Activated CD8-positive, alpha-beta memory T cell treated with anti-CD3 and anti-CD28 coated beads, Interleukin-2, amount 10 ng/mL, durations not matched to agents 7 days and 5 days (primary cell): ENCODE results near the gene PANK4. TPM values are rescaled to one million over a fixed set of nuclear protein-coding genes. Genes with fewer than 3 reads are reported as not detected.

Source experiments
- ATAC-seq: fragments of 150-1000 bp; cut with Tn5 transposase; one replicate; pipeline ENCODE4 v1.10.0; 2021; ENCODE audit warnings: moderate library complexity
- CTCF ChIA-PET: fragments of 350-600 bp; sonication (Branson Sonifier 250); formaldehyde crosslinking; loops from one replicate; lab custom pipeline; 2021; ENCODE audit warnings: antibody characterized with exemption; lab: Charles Lee
- DNase-seq: peaks from one replicate; pipeline ENCODE4 v3.0.0-alpha.2; 2020
- H3K27ac Mint-ChIP-seq: one replicate; pipeline ENCODE4 v1.8.0; 2021; ENCODE audit warnings: mild to moderate bottlenecking, mixed read lengths
- H3K27me3 Mint-ChIP-seq: one replicate; pipeline ENCODE4 v1.8.0; 2021; ENCODE audit warnings: mixed read lengths
- H3K36me3 Mint-ChIP-seq: one replicate; pipeline ENCODE4 v1.8.0; 2021; ENCODE audit warnings: mild to moderate bottlenecking, mixed read lengths
- H3K4me1 Mint-ChIP-seq: one replicate; pipeline ENCODE4 v1.8.0; 2021; ENCODE audit warnings: mixed read lengths
- H3K4me3 Mint-ChIP-seq: one replicate; pipeline ENCODE4 v1.8.0; 2021; ENCODE audit warnings: mild to moderate bottlenecking, moderate library complexity, mixed read lengths
- H3K9me3 Mint-ChIP-seq: one replicate; pipeline ENCODE4 v1.8.0; 2022; ENCODE audit warnings: low read depth, mixed read lengths
- total RNA-seq, 2 experiments: library from RNA; stranded (reverse); gene quantifications; one replicate each; pipeline ENCODE4 v1.2.3, GENCODE V29; 2021

PANK4 gene
- total RNA-seq, 2 experiments from 2014 or later, result 72.2 to 91.2 TPM

DNA sequence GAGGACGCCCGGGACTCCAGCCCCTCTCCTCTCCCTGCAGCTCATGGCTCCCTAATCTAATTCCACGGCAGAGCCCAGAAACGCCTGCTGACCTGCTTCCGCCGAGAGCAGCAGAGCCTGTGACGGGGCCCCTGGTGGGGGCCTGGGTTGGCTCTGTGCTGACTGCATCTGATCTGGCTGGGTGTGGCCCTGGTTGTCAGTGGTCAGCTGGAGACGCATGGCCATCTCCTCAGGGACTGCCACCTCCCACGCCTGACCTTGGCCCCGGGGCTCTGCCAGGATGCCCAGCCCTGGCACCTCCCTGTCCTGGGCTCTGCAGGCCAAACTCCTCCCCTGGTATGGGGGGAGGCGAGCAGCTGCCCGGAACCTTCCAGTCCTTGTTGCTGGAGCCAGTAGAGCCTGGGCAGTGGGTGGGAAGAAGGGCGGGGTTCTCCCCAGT, 51.4 kb downstream of the PANK4 start:
- Mint-ChIP-seq H3K4me3 (no peak overlapping the region), H3K27me3 (no peaks in the 10 kb centered on the region), H3K4me1 (no peaks in the 10 kb centered on the region), H3K9me3 (no peaks in the 10 kb centered on the region), H3K36me3 (no peaks in the 10 kb centered on the region), H3K27ac (no peak overlapping the region)
- ATAC-seq (no peak), DNase-seq (no peak)
- CTCF ChIA-PET, result no interaction called here

DNA sequence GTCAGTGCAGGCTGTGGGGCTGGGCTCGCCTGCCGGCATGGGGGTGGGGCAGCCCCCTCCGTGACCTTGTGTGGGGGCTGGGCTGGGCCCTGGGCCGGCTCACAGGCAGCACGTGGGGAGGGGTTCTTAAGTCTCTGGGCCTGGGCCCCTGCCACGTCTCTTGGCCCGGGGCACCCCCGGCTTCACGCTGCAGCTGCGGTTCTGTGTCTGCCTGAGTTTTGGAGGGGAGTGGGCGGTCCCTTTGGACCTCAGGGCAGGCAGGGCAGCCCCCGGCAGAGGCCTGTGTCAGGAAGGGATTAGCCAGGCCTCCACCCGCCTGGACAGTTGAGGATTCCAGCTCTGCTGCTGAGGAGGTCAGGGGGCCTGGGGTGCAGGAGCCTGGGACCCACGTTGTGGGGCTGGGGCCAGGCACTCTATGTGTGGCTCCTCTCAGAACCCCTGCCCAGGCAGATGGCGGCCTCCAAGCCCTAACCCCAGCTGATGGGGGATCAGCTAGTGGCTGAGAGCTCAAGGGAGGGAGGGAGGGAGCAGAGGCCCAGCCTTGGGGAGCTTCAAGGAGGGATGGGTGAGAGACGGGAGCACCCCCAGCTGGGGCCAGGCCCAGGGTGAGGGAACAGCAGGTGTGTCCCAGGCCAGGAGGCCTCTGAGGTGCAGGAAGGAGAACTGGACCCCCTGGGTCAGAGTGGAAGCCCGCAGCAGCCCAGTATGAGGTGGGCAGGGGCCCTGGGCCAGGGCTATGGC, 52.1 kb downstream of the PANK4 start:
- Mint-ChIP-seq H3K27ac (no peak overlapping the region), H3K36me3 (no peaks in the 10 kb centered on the region), H3K4me3 (no peak overlapping the region), H3K9me3 (no peaks in the 10 kb centered on the region), H3K4me1 (no peaks in the 10 kb centered on the region), H3K27me3 (no peaks in the 10 kb centered on the region)
- no peak for ATAC-seq
- DNase-seq, result no peak
- CTCF ChIA-PET, result no interaction called here

DNA sequence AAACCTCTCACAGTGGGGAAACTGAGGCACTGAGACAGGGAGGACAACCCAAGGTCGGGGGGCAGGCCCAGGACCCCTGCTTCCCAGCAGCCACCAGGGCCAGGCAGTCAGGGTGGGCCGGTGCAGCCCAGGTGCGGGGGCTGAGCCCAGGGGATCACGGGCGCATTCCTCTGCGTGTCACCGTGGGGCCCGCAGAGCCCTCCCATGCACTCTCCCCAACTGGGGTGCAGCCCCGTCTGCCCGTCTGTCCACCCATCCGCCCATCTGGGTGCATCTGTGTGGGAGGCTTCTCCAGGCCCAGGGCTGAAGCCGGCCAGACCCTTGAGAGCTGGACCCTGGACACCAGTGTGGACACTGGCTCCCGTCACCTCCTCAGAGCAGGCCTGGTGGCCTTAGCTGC, 53.2 kb downstream of the PANK4 start:
- H3K27me3 Mint-ChIP-seq, result no peaks in the 10 kb centered on the region
- H3K4me1 Mint-ChIP-seq, result no peaks in the 10 kb centered on the region
- no peaks in the 10 kb centered on the region for H3K9me3 Mint-ChIP-seq
- H3K36me3 Mint-ChIP-seq, result no peaks in the 10 kb centered on the region
- no peak for ATAC-seq
- no peak for DNase-seq
- H3K27ac Mint-ChIP-seq, result no peak overlapping the region
- no peak overlapping the region for H3K4me3 Mint-ChIP-seq
- CTCF ChIA-PET, result no interaction called here

DNA sequence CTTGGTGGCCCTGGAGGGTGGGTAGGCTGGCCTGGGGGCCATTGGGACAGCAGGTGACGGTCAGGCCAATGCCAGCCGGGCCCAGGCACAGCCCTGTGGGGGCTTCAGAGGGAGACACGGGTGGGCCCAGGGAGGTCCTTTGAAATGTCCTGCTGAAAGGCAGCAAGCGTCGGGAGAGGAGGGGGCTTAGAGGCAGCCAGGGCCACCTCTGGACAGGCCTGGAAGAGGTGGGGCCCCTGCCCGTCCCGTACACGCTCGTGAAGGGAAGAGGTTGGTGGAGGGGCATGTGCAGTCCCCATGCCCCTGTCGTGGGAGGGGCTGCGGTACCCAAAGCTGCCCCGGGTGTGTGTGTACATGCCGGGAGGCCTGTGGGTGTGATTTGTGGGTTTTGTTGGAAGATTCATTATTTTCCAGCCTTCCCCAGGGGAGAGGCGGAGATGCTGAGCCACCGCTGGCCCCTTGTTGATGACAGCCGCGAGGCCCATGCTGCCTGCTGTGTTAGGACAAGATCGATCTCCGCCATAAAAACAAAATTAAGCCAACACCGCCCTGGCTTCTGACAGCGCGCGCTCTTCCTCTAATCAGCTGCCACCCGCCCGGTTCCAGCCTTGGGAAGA, 53.7 kb downstream of the PANK4 start:
- CTCF ChIA-PET, result no interaction called here
- no peak overlapping the region for H3K4me3 Mint-ChIP-seq
- DNase-seq (no peak), ATAC-seq (no peak)
- no peaks in the 10 kb centered on the region for H3K36me3 Mint-ChIP-seq
- H3K27ac Mint-ChIP-seq, result no peak overlapping the region
- no peaks in the 10 kb centered on the region for H3K9me3 Mint-ChIP-seq
- no peaks in the 10 kb centered on the region for H3K4me1 Mint-ChIP-seq
- no peaks in the 10 kb centered on the region for H3K27me3 Mint-ChIP-seq

DNA sequence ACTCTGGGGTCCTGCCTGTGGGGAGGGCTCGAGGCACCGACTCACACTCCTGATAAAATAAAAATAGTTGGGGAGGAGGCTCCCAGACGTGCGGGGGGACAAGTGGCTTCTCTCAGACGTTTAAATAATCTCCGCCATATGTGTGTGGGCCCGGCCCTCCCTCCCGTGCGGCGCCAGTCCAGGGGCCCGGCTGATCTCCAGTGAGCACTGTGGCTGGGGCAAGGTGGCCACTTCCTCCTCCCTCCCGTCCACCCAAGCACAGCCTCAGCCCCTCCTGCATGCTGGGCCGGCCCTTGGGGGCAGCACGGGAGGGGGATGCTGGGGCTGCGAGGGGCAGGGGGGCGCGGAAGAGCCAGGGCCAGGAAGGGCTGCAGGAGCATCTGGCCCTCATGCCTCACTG, 54.3 kb downstream of the PANK4 start:
- Mint-ChIP-seq H3K9me3 (no peaks in the 10 kb centered on the region), H3K27ac (no peak overlapping the region), H3K27me3 (no peaks in the 10 kb centered on the region), H3K36me3 (no peaks in the 10 kb centered on the region), H3K4me1 (no peaks in the 10 kb centered on the region), H3K4me3 (no peak overlapping the region)
- CTCF ChIA-PET, result no interaction called here
- ATAC-seq (no peak), DNase-seq (no peak)

DNA sequence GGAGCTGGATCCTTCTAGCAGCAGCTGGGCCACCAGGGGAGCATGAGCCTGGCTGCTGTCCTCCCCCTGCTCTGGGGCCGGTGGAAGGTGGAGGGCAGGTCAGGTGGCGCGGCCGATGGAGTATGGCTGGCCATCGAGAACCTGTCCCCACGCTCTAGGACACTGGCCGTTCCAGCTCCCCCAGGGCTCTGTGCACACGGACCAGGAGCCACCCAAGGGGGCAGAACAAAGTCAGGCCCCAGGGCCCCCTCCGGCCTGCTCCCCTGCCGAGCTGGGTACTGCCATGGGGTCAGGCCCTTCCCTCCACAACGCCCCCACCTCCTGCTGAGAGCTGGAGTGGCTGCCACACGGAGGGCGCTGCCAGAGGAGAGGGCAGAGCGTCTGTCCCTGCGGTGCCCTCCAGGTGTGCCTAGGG, 54.8 kb downstream of the PANK4 start:
- Mint-ChIP-seq H3K27me3 (no peaks in the 10 kb centered on the region), H3K27ac (no peak overlapping the region), H3K4me1 (no peaks in the 10 kb centered on the region), H3K36me3 (no peaks in the 10 kb centered on the region), H3K9me3 (no peaks in the 10 kb centered on the region), H3K4me3 (no peak overlapping the region)
- CTCF ChIA-PET, result no interaction called here
- no peak for DNase-seq
- no peak for ATAC-seq

DNA sequence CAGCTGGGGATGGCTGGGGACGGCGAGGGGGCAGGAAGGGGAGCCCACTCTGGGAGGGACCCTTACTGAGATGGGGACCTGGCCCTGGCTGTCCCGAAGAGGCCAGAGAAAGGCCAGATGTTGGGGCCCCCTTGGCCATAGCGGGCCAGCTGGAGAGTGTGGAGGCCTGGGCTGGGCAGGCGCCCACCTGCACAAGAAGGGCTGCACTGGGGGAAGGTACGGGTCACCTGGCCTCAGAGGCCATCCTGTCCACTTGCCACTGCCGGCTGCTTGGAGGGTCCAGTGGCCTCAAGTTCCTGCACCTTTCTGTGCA, 55.3 kb downstream of the PANK4 start:
- H3K4me1 Mint-ChIP-seq, result no peaks in the 10 kb centered on the region
- DNase-seq (no peak), ATAC-seq (no peak)
- no peaks in the 10 kb centered on the region for H3K9me3 Mint-ChIP-seq
- no peak overlapping the region for H3K27ac Mint-ChIP-seq
- H3K27me3 Mint-ChIP-seq, result no peaks in the 10 kb centered on the region
- no peak overlapping the region for H3K4me3 Mint-ChIP-seq
- no peaks in the 10 kb centered on the region for H3K36me3 Mint-ChIP-seq
- CTCF ChIA-PET, result interaction anchor here (1.4 kb wide), 1 partner anchor 47 kb away, joined by 3 read pairs; no protein-coding TSS in a partner anchor

DNA sequence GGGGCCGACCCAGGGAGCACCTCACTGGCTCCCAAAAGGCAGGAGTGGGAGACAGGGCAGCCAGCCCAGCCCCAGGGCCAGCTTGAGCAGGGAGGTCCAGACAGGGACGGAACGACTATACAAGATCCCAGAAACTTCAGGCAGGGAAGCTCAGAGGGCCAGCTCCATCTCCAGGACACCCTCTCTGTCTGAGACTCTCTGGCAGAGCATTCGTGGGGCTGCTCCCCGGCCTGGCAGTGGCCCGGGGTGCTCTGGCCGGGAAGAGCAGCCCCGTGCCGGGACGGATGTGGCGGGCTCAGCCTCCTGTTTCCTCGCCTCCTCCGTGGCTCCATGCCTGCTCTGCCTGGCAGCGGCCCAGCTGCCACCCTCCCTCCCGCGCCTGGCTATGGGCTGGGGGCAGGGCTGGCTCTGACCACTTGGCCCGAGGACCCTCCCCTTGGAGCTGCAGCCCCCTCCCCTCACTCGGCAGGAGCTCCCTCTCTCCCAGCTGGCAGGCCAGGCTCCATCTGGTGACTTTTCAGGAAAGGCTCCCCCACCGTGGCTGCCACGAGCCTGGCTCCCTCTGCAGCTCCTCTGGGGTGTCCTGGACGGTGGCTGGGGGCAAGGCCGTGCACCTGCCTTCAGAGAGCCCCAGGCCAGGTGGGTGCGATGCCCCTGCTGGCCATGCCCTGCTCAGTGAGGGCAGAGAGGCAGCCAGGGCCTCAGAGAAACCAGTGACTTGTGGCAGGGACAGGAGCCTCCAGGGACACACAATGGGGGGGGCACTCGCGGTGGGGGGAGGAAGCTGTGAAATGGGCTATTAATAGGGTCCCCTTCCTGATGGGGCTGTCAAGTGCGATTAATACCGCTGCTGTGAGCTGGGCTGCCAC, 55.9 kb downstream of the PANK4 start:
- no peaks in the 10 kb centered on the region for H3K9me3 Mint-ChIP-seq
- H3K27me3 Mint-ChIP-seq, result no peaks in the 10 kb centered on the region
- no peak overlapping the region for H3K27ac Mint-ChIP-seq
- no peak for ATAC-seq
- H3K4me1 Mint-ChIP-seq, result no peaks in the 10 kb centered on the region
- CTCF ChIA-PET, result interaction anchor here (1.4 kb wide), 1 partner anchor 46 kb away, joined by 3 read pairs; no protein-coding TSS in a partner anchor
- H3K36me3 Mint-ChIP-seq, result no peaks in the 10 kb centered on the region
- DNase-seq, result no peak
- no peak overlapping the region for H3K4me3 Mint-ChIP-seq

DNA sequence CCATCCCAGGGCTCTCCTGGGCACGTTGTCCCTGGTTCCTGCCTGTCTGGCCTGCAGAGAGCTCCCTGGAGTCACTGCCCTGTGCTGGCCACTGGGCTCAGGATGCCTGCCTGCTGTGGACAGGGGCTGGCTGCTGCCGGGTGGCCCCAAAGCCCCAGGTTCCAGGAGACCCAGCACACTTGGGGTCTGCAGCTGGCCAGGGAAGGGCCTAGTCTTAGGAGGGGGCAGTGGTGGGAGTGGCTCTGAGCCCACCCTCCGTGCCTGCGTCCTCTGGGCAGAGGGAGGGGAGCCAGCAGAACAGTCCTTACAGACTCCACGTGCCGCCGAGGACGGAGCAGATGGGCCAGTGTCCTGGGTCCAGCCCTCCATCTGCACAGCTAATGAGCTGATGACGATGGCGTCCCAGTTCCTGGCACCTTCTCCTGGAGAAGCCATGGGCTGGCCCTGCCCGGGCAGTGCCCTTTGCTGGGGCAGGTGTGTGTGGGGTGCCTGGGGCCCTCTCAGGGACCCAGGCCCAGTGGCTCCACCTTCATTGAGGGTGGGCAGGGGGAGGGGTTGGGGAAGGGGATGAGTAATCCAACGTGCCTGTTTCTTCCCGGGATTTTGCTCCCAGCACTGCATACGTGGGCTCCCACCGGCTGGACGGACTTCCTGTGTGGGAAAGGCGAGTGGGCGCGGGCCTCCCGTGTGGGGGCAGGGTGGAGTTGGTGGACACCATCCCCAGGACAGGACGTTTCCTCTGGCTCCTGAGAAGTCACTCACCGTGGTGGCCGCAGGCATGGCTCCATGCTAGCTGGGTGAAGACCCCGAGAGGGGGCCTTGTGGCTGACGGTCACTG, 57.1 kb downstream of the PANK4 start:
- no peaks in the 10 kb centered on the region for H3K36me3 Mint-ChIP-seq
- CTCF ChIA-PET, result no interaction called here
- H3K9me3 Mint-ChIP-seq, result no peaks in the 10 kb centered on the region
- H3K27me3 Mint-ChIP-seq, result no peaks in the 10 kb centered on the region
- ATAC-seq (no peak), DNase-seq (no peak)
- H3K27ac Mint-ChIP-seq, result no peak overlapping the region
- no peak overlapping the region for H3K4me3 Mint-ChIP-seq
- H3K4me1 Mint-ChIP-seq, result no peaks in the 10 kb centered on the region

DNA sequence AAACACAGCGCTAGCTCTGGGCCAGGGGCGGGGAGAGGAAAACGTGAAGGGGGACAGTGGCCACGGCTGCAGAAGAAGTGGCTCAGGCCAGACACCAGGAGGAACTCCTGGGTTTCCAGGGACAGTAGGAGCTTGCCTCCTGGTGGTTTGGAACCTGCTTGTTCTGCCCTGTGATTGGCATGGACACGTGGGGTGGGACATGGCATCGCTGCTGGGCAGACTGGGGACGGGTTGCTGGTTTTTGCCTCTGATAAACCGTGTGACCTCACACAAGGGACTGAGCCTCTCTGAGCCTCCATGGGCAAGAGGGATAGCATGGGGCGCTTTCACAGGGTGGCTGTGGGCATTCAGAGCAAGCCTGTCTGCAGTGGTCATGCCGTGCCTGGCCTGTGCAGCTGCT, 57.9 kb downstream of the PANK4 start:
- H3K27me3 Mint-ChIP-seq, result no peaks in the 10 kb centered on the region
- CTCF ChIA-PET, result no interaction called here
- no peak overlapping the region for H3K27ac Mint-ChIP-seq
- DNase-seq, result no peak
- H3K36me3 Mint-ChIP-seq, result no peaks in the 10 kb centered on the region
- H3K4me1 Mint-ChIP-seq, result no peaks in the 10 kb centered on the region
- H3K4me3 Mint-ChIP-seq, result no peak overlapping the region
- no peaks in the 10 kb centered on the region for H3K9me3 Mint-ChIP-seq
- ATAC-seq, result no peak

DNA sequence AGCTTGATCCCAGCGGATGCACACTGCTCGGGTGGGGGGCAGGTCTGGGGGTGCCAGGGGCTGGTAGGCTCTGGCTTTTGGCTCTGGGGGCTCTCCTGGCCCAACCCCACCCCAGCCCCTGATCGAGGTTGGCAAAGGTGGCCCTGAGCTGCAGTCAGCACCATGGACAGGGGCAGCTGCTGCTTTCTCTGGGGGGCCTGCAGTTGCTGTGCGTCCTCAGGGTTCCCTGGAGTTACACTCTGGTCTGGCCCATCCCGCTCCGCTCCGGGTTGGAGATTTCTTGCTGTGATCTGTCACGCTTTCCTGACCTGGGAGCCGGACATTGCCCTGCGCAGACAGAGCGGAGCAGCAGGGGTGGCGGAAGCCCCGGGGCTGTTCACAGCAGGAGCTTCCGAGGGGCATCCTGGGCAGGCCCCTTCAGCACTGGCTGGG, 58.3 kb downstream of the PANK4 start:
- peak; percentile 62 for DNase-seq
- no peak overlapping the region for H3K27ac Mint-ChIP-seq
- no peaks in the 10 kb centered on the region for H3K36me3 Mint-ChIP-seq
- no peaks in the 10 kb centered on the region for H3K4me1 Mint-ChIP-seq
- H3K9me3 Mint-ChIP-seq, result no peaks in the 10 kb centered on the region
- no peaks in the 10 kb centered on the region for H3K27me3 Mint-ChIP-seq
- peak; percentile 32 for ATAC-seq
- no peak overlapping the region for H3K4me3 Mint-ChIP-seq
- CTCF ChIA-PET, result no interaction called here

DNA sequence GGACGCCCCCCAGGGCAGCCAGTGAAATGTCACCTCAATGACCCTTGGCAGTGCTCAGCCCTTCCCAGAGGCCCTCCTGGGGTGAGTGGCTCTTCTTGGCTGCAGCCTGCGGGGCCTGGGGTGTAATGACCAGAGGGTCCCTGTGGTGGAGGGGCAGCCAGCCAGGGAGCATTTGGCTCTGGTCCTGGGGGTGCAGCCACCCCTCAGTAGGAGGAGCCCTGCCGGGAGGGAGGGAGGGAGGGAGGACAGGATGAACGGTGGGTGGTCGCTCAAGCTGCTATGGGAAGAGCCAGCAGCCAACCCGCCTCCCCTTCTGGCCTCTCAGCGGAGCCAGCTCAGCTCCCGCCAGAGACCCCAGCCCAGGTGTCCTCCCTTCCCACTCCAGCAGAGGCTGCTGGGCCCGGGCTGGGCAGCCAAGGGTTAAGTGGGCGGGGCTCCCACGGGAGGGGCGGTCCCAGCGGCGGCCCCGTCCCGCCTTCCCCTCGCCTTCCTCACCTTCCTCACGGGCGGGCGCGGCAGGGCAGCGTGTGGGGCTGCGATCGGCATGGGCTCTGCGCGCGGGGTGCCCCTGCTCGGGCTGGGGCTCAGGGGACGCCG, 59.3 kb downstream of the PANK4 start:
- CTCF ChIA-PET, result no interaction called here
- Mint-ChIP-seq H3K27ac (no peak overlapping the region), H3K36me3 (no peaks in the 10 kb centered on the region), H3K4me3 (no peak overlapping the region), H3K4me1 (no peaks in the 10 kb centered on the region), H3K9me3 (no peaks in the 10 kb centered on the region), H3K27me3 (no peaks in the 10 kb centered on the region)
- peak; percentile 62 for ATAC-seq
- DNase-seq, result no peak

DNA sequence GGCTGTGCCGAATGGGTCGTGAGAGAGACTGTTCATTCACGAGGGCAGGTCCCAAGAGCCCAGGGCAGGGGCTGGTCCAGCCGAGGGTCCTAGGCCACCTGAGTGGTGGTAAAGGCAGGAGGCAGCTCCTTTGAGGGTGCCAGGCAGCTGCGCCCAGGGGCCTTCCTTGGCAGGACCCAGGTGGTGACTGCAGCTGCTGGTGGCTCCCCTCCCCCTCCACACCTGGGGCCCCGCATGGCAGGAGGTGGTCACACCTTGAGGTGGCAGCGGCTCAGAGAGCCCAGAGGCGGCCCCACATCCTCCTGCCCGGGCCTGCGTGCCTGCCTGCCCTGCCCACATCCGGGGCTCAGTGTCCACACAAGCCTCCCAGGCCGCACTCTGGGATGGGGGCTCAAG, 60.1 kb downstream of the PANK4 start:
- Mint-ChIP-seq H3K9me3 (no peaks in the 10 kb centered on the region), H3K36me3 (no peaks in the 10 kb centered on the region), H3K27ac (no peak overlapping the region), H3K27me3 (no peaks in the 10 kb centered on the region), H3K4me3 (no peak overlapping the region), H3K4me1 (no peaks in the 10 kb centered on the region)
- ATAC-seq (no peak), DNase-seq (no peak)
- CTCF ChIA-PET, result no interaction called here
